CD14-positive monocyte (primary cell): Measurements from ENCODE around the gene AMOTL2. TPM values are rescaled to one million over a fixed set of nuclear protein-coding genes. Genes with fewer than 3 reads are reported as not detected.
A peak's percentile ranks its signal among the peaks of the same experiment; 100 is the strongest.

Experiments
- DNase-seq, 3 donors: peaks; one replicate each; pipeline ENCODE4 v3.0.0-alpha.2; 2011 to 2022
- H2AFZ ChIP-seq: 2 replicates; pipeline ENCODE4 v1.6.0; 2012; ENCODE audit warnings: mild to moderate bottlenecking, low read depth, low read length, inconsistent platforms; ENCODE audit not compliant: insufficient read depth, poor library complexity, severe bottlenecking
- H3K27ac ChIP-seq, 2 donors: 1 replicate in 1 of 2; 2 replicates in 1 of 2; pipeline ENCODE4 v1.5.1; 2012 to 2013; ENCODE audit warnings: low read length in 2 of 2, control low read depth in 1 of 2, inconsistent platforms in 1 of 2, low read depth in 1 of 2, mild to moderate bottlenecking in 1 of 2
- H3K27me3 ChIP-seq, 2 donors: one replicate each; pipeline versions ENCODE4 v1.6.0 to v1.6.1; 2011 to 2013; ENCODE audit warnings: low read length in 2 of 2; ENCODE audit not compliant: control insufficient read depth in 2 of 2, insufficient read depth in 2 of 2
- H3K36me3 ChIP-seq, 2 donors: replicated peaks in 1 of 2; 1 replicate in 1 of 2; 2 replicates in 1 of 2; pipeline versions ENCODE4 v1.5.1 to v1.6.1; 2012 to 2013; ENCODE audit warnings: low read length in 2 of 2, control low read depth in 1 of 2, inconsistent platforms in 1 of 2, mild to moderate bottlenecking in 1 of 2; ENCODE audit not compliant: insufficient read depth in 2 of 2, control insufficient read depth in 1 of 2
- H3K4me1 ChIP-seq, 2 donors: 1 replicate in 1 of 2; 2 replicates in 1 of 2; pipeline versions ENCODE4 v1.5.1 to v1.6.1; 2012 to 2013; ENCODE audit warnings: low read length in 2 of 2, control low read depth in 1 of 2, inconsistent platforms in 1 of 2, mild to moderate bottlenecking in 1 of 2, moderate library complexity in 1 of 2; ENCODE audit not compliant: insufficient read depth in 2 of 2, control insufficient read depth in 1 of 2
- H3K4me2 ChIP-seq: replicated peaks from 2 replicates; pipeline ENCODE3; 2012; ENCODE audit warnings: low read length, moderate library complexity, mild to moderate bottlenecking; ENCODE audit not compliant: poor library complexity, severe bottlenecking; ENCODE audit errors: extremely low read depth
- H3K4me3 ChIP-seq, 3 experiments: fragments of 200-600 bp in 1 of 3; sonication (generic) in 1 of 3; replicated peaks in 1 of 3; 1 replicate in 2 of 3; 2 replicates in 1 of 3; pipeline ENCODE4 v1.5.1; 2011 to 2013; ENCODE audit warnings: low read length in 3 of 3, mild to moderate bottlenecking in 3 of 3, control low read depth in 2 of 3, low read depth in 2 of 3, inconsistent platforms in 1 of 3, moderate library complexity in 1 of 3
- H3K79me2 ChIP-seq: 2 replicates; pipeline ENCODE4 v1.6.0; 2012; ENCODE audit warnings: mild to moderate bottlenecking, control low read depth, inconsistent platforms, low read length, moderate library complexity; ENCODE audit not compliant: insufficient read depth
- H3K9ac ChIP-seq: 2 replicates; pipeline ENCODE4 v1.6.0; 2017; ENCODE audit warnings: low read length, mild to moderate bottlenecking; ENCODE audit not compliant: insufficient read depth, poor library complexity, severe bottlenecking
- H3K9me3 ChIP-seq, 2 donors: replicated peaks in 1 of 2; 1 replicate in 1 of 2; 2 replicates in 1 of 2; pipeline versions ENCODE4 v1.5.1 to v1.6.1; 2012 to 2013; ENCODE audit warnings: low read length in 2 of 2, control low read depth in 1 of 2; ENCODE audit not compliant: control insufficient read depth in 1 of 2, insufficient read depth in 1 of 2
- H4K20me1 ChIP-seq: 2 replicates; pipeline ENCODE4 v1.6.0; 2012; ENCODE audit warnings: mild to moderate bottlenecking, low read length, control low read depth, moderate library complexity; ENCODE audit not compliant: insufficient read depth
- H3K27ac Mint-ChIP-seq, 7 donors: one replicate each; pipeline ENCODE4 v1.8.0; 2020; ENCODE audit warnings: mild to moderate bottlenecking in 7 of 7, mixed read lengths in 7 of 7, moderate library complexity in 6 of 7, inconsistent platforms in 2 of 7
- H3K27me3 Mint-ChIP-seq, 3 donors: one replicate each; pipeline ENCODE4 v1.8.0; 2021 to 2022; ENCODE audit warnings: low read depth in 3 of 3, mild to moderate bottlenecking in 3 of 3, mixed read lengths in 3 of 3, moderate library complexity in 3 of 3, inconsistent platforms in 1 of 3
- H3K36me3 Mint-ChIP-seq, 2 donors: one replicate each; pipeline ENCODE4 v1.8.0; 2020; ENCODE audit warnings: mixed read lengths in 2 of 2, inconsistent platforms in 1 of 2, mild to moderate bottlenecking in 1 of 2
- H3K4me1 Mint-ChIP-seq: one replicate; pipeline ENCODE4 v1.8.0; 2020; ENCODE audit warnings: mild to moderate bottlenecking, mixed read lengths
- H3K4me3 Mint-ChIP-seq, 2 donors: one replicate each; pipeline ENCODE4 v1.8.0; 2020; ENCODE audit warnings: mild to moderate bottlenecking in 2 of 2, mixed read lengths in 2 of 2, moderate library complexity in 1 of 2
- H3K9me3 Mint-ChIP-seq, 7 donors: one replicate each; pipeline ENCODE4 v1.8.0; 2020 to 2022; ENCODE audit warnings: mixed read lengths in 7 of 7, mild to moderate bottlenecking in 6 of 7, moderate library complexity in 6 of 7, inconsistent platforms in 2 of 7
- WGBS: methylation state at CpG from one replicate; pipeline ENCODE4 v1.1.5; 2013; ENCODE audit warnings: missing lambda C conversion rate; ENCODE audit not compliant: insufficient coverage; 5-methylcytosine and 5-hydroxymethylcytosine counted together
- intact Hi-C, 2 donors: fragments of 100-400 bp; cut with micrococcal nuclease; formaldehyde crosslinking; loops; one replicate each; pipeline versions ENCODE4 v1.15.0 to v1.15.1; 2023
- polyA plus RNA-seq, 3 donors: library from polyadenylated mRNA; depleted of rRNA in 1 of 3; unstranded in 2 of 3; stranded (reverse) in 1 of 3; fragments of 300-500 nt in 2 of 3; fragments of >200 nt in 1 of 3; fragmentation: Illumina TruSeq in 2 of 3; gene quantifications; 1 replicate in 2 of 3; 2 replicates in 1 of 3; pipeline ENCODE4 v1.2.3, GENCODE V29; 2012 to 2021
- TF ChIP-seq, protein P1 (sequence below): fragments of 200-600 bp; IDR thresholded peaks from one replicate; pipeline ENCODE4 v1.8.0; 2022; ENCODE audit warnings: antibody characterized with exemption, mild to moderate bottlenecking

AMOTL2 gene
- polyA plus RNA-seq, 3 donors = 0.01 TPM; not detected in 2

DNA sequence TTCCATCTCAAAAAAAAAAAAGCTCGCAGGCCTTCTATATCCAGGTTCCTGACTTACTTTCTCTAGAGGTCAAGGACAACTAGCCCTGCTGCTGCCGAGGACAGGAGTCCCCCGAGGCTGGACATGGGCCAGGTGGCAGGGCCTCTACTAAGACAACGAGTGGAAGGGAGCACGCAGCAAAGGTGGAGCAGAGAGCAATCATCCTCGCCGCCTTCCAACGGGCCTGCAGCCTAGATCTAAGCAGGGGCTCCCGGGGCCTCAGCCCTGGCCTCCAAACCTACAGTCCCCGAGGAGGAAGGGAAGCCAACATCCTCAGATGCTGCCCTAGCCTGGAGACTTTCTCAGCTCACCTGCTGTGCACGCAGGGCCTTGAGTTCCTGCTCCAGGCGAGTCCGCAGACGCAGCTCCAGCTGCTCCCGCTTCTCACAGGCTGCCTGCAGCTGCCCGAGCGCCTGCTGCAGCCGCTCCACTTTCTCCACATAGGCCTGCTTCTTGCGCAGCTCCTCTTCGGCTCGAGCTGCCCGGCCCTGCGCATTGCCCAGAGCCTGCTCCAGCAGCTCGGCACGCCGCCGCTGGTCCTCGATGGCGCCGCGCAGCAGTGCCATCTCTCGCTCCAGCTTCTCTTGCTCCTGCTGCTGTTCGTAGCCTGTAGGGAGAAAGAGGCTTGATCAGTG lies 12.9 kb downstream of the AMOTL2 start:
- Histone ChIP-seq H3K79me2 (no peaks in the 10 kb centered on the region), H4K20me1 (no peaks in the 10 kb centered on the region), H3K4me1 (peaks cover 7 to 9% of the 10 kb centered on the region in 2 donors), H2AFZ (no peak overlapping the region), H3K27ac (no peak overlapping the region), H3K4me3 (no peak overlapping the region), H3K27me3 (peaks cover 3 to 24% of the 10 kb centered on the region in 2 donors), H3K9ac (no peak overlapping the region), H3K9me3 (no peaks in the 10 kb centered on the region), H3K36me3 (no peaks in the 10 kb centered on the region), H3K4me2 (no peak overlapping the region)
- H3K36me3 Mint-ChIP-seq = no peaks in the 10 kb centered on the region
- peaks cover 24 to 38% (median 25%) of the 10 kb centered on the region in 3 donors for H3K27me3 Mint-ChIP-seq
- intact Hi-C loops = no loop called here
- DNase-seq = no peak
- TF ChIP-seq, protein P1, sequence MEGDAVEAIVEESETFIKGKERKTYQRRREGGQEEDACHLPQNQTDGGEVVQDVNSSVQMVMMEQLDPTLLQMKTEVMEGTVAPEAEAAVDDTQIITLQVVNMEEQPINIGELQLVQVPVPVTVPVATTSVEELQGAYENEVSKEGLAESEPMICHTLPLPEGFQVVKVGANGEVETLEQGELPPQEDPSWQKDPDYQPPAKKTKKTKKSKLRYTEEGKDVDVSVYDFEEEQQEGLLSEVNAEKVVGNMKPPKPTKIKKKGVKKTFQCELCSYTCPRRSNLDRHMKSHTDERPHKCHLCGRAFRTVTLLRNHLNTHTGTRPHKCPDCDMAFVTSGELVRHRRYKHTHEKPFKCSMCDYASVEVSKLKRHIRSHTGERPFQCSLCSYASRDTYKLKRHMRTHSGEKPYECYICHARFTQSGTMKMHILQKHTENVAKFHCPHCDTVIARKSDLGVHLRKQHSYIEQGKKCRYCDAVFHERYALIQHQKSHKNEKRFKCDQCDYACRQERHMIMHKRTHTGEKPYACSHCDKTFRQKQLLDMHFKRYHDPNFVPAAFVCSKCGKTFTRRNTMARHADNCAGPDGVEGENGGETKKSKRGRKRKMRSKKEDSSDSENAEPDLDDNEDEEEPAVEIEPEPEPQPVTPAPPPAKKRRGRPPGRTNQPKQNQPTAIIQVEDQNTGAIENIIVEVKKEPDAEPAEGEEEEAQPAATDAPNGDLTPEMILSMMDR = no peak
- peaks cover 0 to 6% (median 0%) of the 10 kb centered on the region in 7 donors for H3K9me3 Mint-ChIP-seq
- 96% methylated on average over 32 of the region's 33 CpGs for WGBS
- peaks cover 13% of the 10 kb centered on the region for H3K4me1 Mint-ChIP-seq
- H3K27ac Mint-ChIP-seq = no peak overlapping the region
- H3K4me3 Mint-ChIP-seq = no peak overlapping the region

DNA sequence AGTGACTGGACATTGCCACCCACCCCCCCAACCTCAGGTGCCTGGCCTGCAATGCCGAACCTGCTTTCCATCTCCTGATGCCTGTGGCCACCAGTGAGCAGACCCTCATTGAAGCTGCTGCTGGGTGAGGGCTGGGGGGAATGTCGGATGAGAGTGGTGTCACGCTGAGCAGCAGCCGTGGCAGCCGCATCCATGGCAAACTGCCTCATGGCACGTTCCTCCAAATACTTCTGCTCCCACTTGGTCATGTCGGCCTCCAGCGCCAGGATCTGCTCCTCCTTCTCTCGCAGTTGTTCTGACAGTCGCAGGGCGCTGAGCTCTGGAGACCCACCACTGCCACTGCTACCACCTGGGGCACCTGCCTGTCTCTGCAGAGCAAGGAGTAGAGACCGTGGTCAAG lies 14.2 kb downstream of the AMOTL2 start:
- intact Hi-C loops = no loop called here
- peaks cover 3 to 22% of the 10 kb centered on the region in 2 donors for H3K27me3 ChIP-seq
- no peaks in the 10 kb centered on the region for H3K36me3 ChIP-seq
- H3K27me3 Mint-ChIP-seq = peaks cover 21 to 31% (median 22%) of the 10 kb centered on the region in 3 donors
- no peak overlapping the region for H3K27ac ChIP-seq
- H3K27ac Mint-ChIP-seq = peak overlapping the region in 1 of 7 donors; percentile 20
- 98% methylated on average over 8 of the region's 12 CpGs for WGBS
- TF ChIP-seq, protein P1 = no peak
- H3K9me3 Mint-ChIP-seq = peaks cover 0 to 4% (median 0%) of the 10 kb centered on the region in 7 donors
- H3K4me3 Mint-ChIP-seq = no peak overlapping the region
- no peaks in the 10 kb centered on the region for H3K9me3 ChIP-seq
- no peak overlapping the region for H2AFZ ChIP-seq
- H4K20me1 ChIP-seq = no peaks in the 10 kb centered on the region
- peaks cover 7 to 9% of the 10 kb centered on the region in 2 donors for H3K4me1 ChIP-seq
- no peaks in the 10 kb centered on the region for H3K79me2 ChIP-seq
- no peak overlapping the region for H3K4me2 ChIP-seq
- H3K4me1 Mint-ChIP-seq = peaks cover 12% of the 10 kb centered on the region
- no peaks in the 10 kb centered on the region for H3K36me3 Mint-ChIP-seq
- no peak overlapping the region for H3K9ac ChIP-seq
- no peak overlapping the region for H3K4me3 ChIP-seq
- DNase-seq = no peak
